H1 (cell line): Measurements from ENCODE around the gene NANOS3. TPM values are rescaled to one million over a fixed set of nuclear protein-coding genes. Genes with fewer than 3 reads are reported as not detected.

Source experiments
- CTCF ChIA-PET: fragments of 300-600 bp; sonication (Branson Sonifier 250); formaldehyde crosslinking; loops from one replicate; lab custom pipeline; 2021; ENCODE audit not compliant: partially characterized antibody; lab: Charles Lee
- POLR2A ChIA-PET: fragments of 300-600 bp; sonication (Branson Sonifier 250); formaldehyde crosslinking; loops from one replicate; lab custom pipeline; 2021; ENCODE audit warnings: inconsistent platforms; ENCODE audit not compliant: partially characterized antibody; lab: Charles Lee
- DNase-seq, 2 experiments: peaks; one replicate each; pipeline versions ENCODE4 v3.0.0 to v3.0.0-alpha.2; 2010 to 2022; ENCODE audit warnings: low spot score in 2 of 2, low read depth in 1 of 2, mixed read lengths in 1 of 2
- FAIRE-seq: peaks from 2 replicates; lab custom pipeline; 2011; peaks lifted over from hg19 to GRCh38; lab: Jason Lieb, UNC
- H2AFZ ChIP-seq: 2 replicates; pipeline ENCODE4 v1.8.1; 2012; ENCODE audit warnings: low read length, inconsistent platforms
- H2AK5ac ChIP-seq: 2 replicates; pipeline ENCODE4 v1.6.1; 2013; ENCODE audit warnings: low read depth, low read length
- H2BK120ac ChIP-seq: replicated peaks from 2 replicates; pipeline ENCODE3; 2013; ENCODE audit warnings: low read depth, low read length, inconsistent platforms
- H2BK12ac ChIP-seq: 2 replicates; pipeline ENCODE4 v1.6.1; 2013; ENCODE audit warnings: low read depth, low read length
- H2BK15ac ChIP-seq: 2 replicates; pipeline ENCODE4 v1.6.1; 2013; ENCODE audit warnings: low read length
- H2BK20ac ChIP-seq: 2 replicates; pipeline ENCODE4 v1.6.1; 2013; ENCODE audit warnings: low read length
- H2BK5ac ChIP-seq: 2 replicates; pipeline ENCODE4 v1.6.1; 2013; ENCODE audit warnings: low read depth, low read length
- H3K14ac ChIP-seq: 2 replicates; pipeline ENCODE4 v1.6.1; 2013; ENCODE audit warnings: inconsistent platforms; ENCODE audit not compliant: insufficient read length
- H3K18ac ChIP-seq: 2 replicates; pipeline ENCODE4 v1.6.1; 2013; ENCODE audit warnings: low read length; ENCODE audit errors: extremely low read depth
- H3K23ac ChIP-seq: 2 replicates; pipeline ENCODE4 v1.6.1; 2013; ENCODE audit warnings: inconsistent platforms; ENCODE audit not compliant: insufficient read length
- H3K23me2 ChIP-seq: 2 replicates; pipeline ENCODE4 v1.6.1; 2013; ENCODE audit warnings: low read depth, low read length
- H3K27ac ChIP-seq: 2 replicates; pipeline ENCODE4 v1.6.1; 2011; ENCODE audit warnings: low read depth, low read length, inconsistent platforms
- H3K27me3 ChIP-seq, 4 experiments: replicated peaks in 1 of 4; 1 replicate in 1 of 4; 2 replicates in 3 of 4; pipeline versions ENCODE4 v1.6.1 to v1.8.1; 2011 to 2013; ENCODE audit warnings: low read length in 3 of 4, mild to moderate bottlenecking in 3 of 4, inconsistent platforms in 2 of 4, mixed read lengths in 2 of 4, moderate library complexity in 1 of 4; ENCODE audit not compliant: control insufficient read depth in 3 of 4, insufficient read depth in 3 of 4; ENCODE audit errors: extremely low read depth in 1 of 4
- H3K36me3 ChIP-seq, 4 experiments: 2 replicates each; pipeline versions ENCODE4 v1.6.1 to v1.8.1; 2011 to 2013; ENCODE audit warnings: mild to moderate bottlenecking in 4 of 4, low read length in 3 of 4, moderate library complexity in 2 of 4, control low read depth in 1 of 4, inconsistent platforms in 1 of 4; ENCODE audit not compliant: insufficient read depth in 4 of 4, control insufficient read depth in 2 of 4
- H3K4ac ChIP-seq: replicated peaks from 2 replicates; pipeline ENCODE3; 2013; ENCODE audit warnings: low read length, low read depth, mixed read lengths, inconsistent platforms; ENCODE audit not compliant: insufficient read length
- H3K4me1 ChIP-seq, 4 experiments: replicated peaks in 1 of 4; 1 replicate in 1 of 4; 2 replicates in 3 of 4; pipeline versions ENCODE4 v1.6.1 to v1.8.1; 2011 to 2013; ENCODE audit warnings: low read length in 3 of 4, inconsistent platforms in 2 of 4, mixed read lengths in 1 of 4; ENCODE audit not compliant: insufficient read depth in 4 of 4, control insufficient read depth in 3 of 4
- H3K4me2 ChIP-seq, 2 experiments: 2 replicates each; pipeline versions ENCODE4 v1.6.1 to v1.8.1; 2011 to 2013; ENCODE audit warnings: low read depth in 2 of 2, low read length in 2 of 2, control low read depth in 1 of 2, inconsistent platforms in 1 of 2, mild to moderate bottlenecking in 1 of 2; ENCODE audit not compliant: insufficient read depth in 1 of 2
- H3K4me3 ChIP-seq, 4 experiments: fragments of 200-600, 300-600 bp in 1 of 4; sonication (generic), shearing (Covaris generic), sonication (Bioruptor Twin) in 1 of 4; 2 replicates each; pipeline versions ENCODE4 v1.5.1 to v1.8.1; 2011 to 2016; ENCODE audit warnings: low read length in 4 of 4, low read depth in 3 of 4, control low read depth in 2 of 4, inconsistent platforms in 2 of 4, mild to moderate bottlenecking in 2 of 4, mixed read lengths in 1 of 4, moderate library complexity in 1 of 4; ENCODE audit not compliant: insufficient read depth in 2 of 4; ENCODE audit errors: extremely low read depth in 1 of 4
- H3K56ac ChIP-seq: replicated peaks from 2 replicates; pipeline ENCODE3; 2013; ENCODE audit warnings: low read depth, mild to moderate bottlenecking, mixed read lengths, low read length, inconsistent platforms; ENCODE audit not compliant: insufficient read length
- H3K79me1 ChIP-seq: 2 replicates; pipeline ENCODE4 v1.6.1; 2013; ENCODE audit warnings: low read depth, low read length, control low read depth
- H3K79me2 ChIP-seq, 2 experiments: 2 replicates each; pipeline versions ENCODE4 v1.6.1 to v1.8.1; 2012 to 2013; ENCODE audit warnings: low read length in 2 of 2, mild to moderate bottlenecking in 2 of 2, inconsistent platforms in 1 of 2; ENCODE audit not compliant: insufficient read depth in 2 of 2, control insufficient read depth in 1 of 2
- H3K9ac ChIP-seq, 4 experiments: replicated peaks in 1 of 4; 1 replicate in 1 of 4; 2 replicates in 3 of 4; pipeline versions ENCODE4 v1.6.1 to v1.8.1; 2011 to 2013; ENCODE audit warnings: low read depth in 3 of 4, low read length in 3 of 4, control low read depth in 2 of 4, mild to moderate bottlenecking in 2 of 4, moderate library complexity in 2 of 4, inconsistent platforms in 1 of 4; ENCODE audit errors: extremely low read depth in 1 of 4
- H3K9me3 ChIP-seq, 2 experiments: 2 replicates each; pipeline versions ENCODE4 v1.6.1 to v1.8.1; 2012 to 2013; ENCODE audit warnings: mild to moderate bottlenecking in 2 of 2, moderate library complexity in 2 of 2, control low read depth in 1 of 2, inconsistent platforms in 1 of 2, low read depth in 1 of 2, low read length in 1 of 2, mixed read lengths in 1 of 2; ENCODE audit not compliant: insufficient read depth in 2 of 2
- H4K20me1 ChIP-seq, 2 experiments: replicated peaks in 1 of 2; 2 replicates each; pipeline versions ENCODE3 to v1.8.1; 2011 to 2013; ENCODE audit warnings: inconsistent platforms in 2 of 2, low read length in 2 of 2, mild to moderate bottlenecking in 1 of 2; ENCODE audit not compliant: insufficient read depth in 2 of 2, control insufficient read depth in 1 of 2
- H4K5ac ChIP-seq: 2 replicates; pipeline ENCODE4 v1.6.1; 2013; ENCODE audit warnings: low read length, low read depth, mixed read lengths, inconsistent platforms; ENCODE audit not compliant: insufficient read length
- H4K8ac ChIP-seq: 2 replicates; pipeline ENCODE4 v1.8.0; 2013; ENCODE audit warnings: mild to moderate bottlenecking, moderate library complexity, low read length, inconsistent platforms; ENCODE audit not compliant: insufficient read depth; ENCODE audit errors: extremely low read depth
- H4K91ac ChIP-seq: replicated peaks from 2 replicates; pipeline ENCODE3; 2013; ENCODE audit warnings: low read length, mixed read lengths, inconsistent platforms; ENCODE audit not compliant: insufficient read length
- BACH1 ChIP-seq: IDR thresholded peaks from 2 replicates; pipeline ENCODE4 v1.6.1; 2012; ENCODE audit warnings: low read length, improper control_type of control experiment
- HDAC6 ChIP-seq: IDR thresholded peaks from one replicate; pipeline ENCODE4 v1.7.1; 2012; ENCODE audit warnings: low read depth, mild to moderate bottlenecking, inconsistent platforms, low read length, moderate library complexity
- JUN ChIP-seq: IDR thresholded peaks from 2 replicates; pipeline ENCODE4 v1.6.1; 2011; ENCODE audit warnings: low read depth, mild to moderate bottlenecking, improper control_type of control experiment, low read length
- RBBP5 ChIP-seq: IDR thresholded peaks from 2 replicates; pipeline ENCODE4 v1.7.1; 2012; ENCODE audit warnings: low read depth, mild to moderate bottlenecking, inconsistent platforms, low read length, moderate library complexity, borderline replicate concordance
- SP1 ChIP-seq: IDR thresholded peaks from 2 replicates; pipeline ENCODE4 v1.6.1; 2011; ENCODE audit warnings: low read depth, low read length
- SP4 ChIP-seq: IDR thresholded peaks from 2 replicates; pipeline ENCODE4 v1.6.1; 2012; ENCODE audit warnings: low read length, inconsistent platforms
- SRF ChIP-seq: IDR thresholded peaks from 2 replicates; pipeline ENCODE4 v1.6.1; 2011; ENCODE audit warnings: mild to moderate bottlenecking, low read depth, low read length, moderate library complexity
- TBP ChIP-seq: IDR thresholded peaks from 2 replicates; pipeline ENCODE4 v1.6.1; 2011; ENCODE audit warnings: low read depth, low read length, improper control_type of control experiment
- USF2 ChIP-seq: IDR thresholded peaks from 2 replicates; pipeline ENCODE4 v1.6.1; 2011; ENCODE audit warnings: low read length, improper control_type of control experiment
- ZNF274 ChIP-seq: IDR thresholded peaks from 2 replicates; pipeline ENCODE4 v1.7.0; 2012; ENCODE audit warnings: low read length, borderline replicate concordance; ENCODE audit errors: extremely low read depth
- WGBS, 2 experiments: shearing (Covaris generic) in 1 of 2; methylation state at CpG; one replicate each; pipeline versions ENCODE4 v1.1.6 to v1.1.7; 2013 to 2015; ENCODE audit warnings: low lambda C conversion rate in 2 of 2, mixed read lengths in 2 of 2, inconsistent platforms in 1 of 2, low coverage in 1 of 2, missing lambda C conversion rate in 1 of 2; ENCODE audit not compliant: insufficient replicate concordance in 2 of 2, insufficient coverage in 1 of 2, insufficient read length in 1 of 2; ENCODE audit errors: extremely low coverage in 1 of 2, missing lambda C conversion rate in 1 of 2; 5-methylcytosine and 5-hydroxymethylcytosine counted together
- polyA plus RNA-seq, 7 experiments: library from polyadenylated mRNA; depleted of rRNA in 3 of 7; stranded (reverse) in 5 of 7; unstranded in 2 of 7; fragments of >200 nt in 5 of 7; fragments of 200-250 nt in 2 of 7; gene quantifications; 1 replicate in 5 of 7; 2 replicates in 1 of 7; 4 replicates in 1 of 7; pipeline versions ENCODE4 v1.2.1 to v1.2.3, GENCODE V29; 2011 to 2013; ENCODE audit warnings: missing spikeins in 2 of 7, mixed read lengths in 2 of 7
- total RNA-seq: library from RNA; stranded (reverse); fragmentation: NEBNext Ultra II Directional; extraction: Animal tissue kit (Norgen Biotek cat#: 25700); gene quantifications from 2 replicates; pipeline ENCODE4 v1.2.1, GENCODE V29; 2021

NANOS3 gene
- total and polyA plus RNA-seq, 2 of the 8 experiments (the other 6 are each of a cell fraction or from before 2014, with no cell fraction given): 0.62 TPM; not detected in 1

- ChIA-PET CTCF (interaction anchor here (1.0 to 1.4 kb wide), 2 partner anchors 49 to 160 kb away, joined by 3 to 5 read pairs; no protein-coding TSS in a partner anchor), POLR2A (no interaction called here)
- FAIRE-seq (no peak), DNase-seq (no peak)
- H4K5ac ChIP-seq: no peak overlapping the region
- no peak overlapping the region for H2BK120ac ChIP-seq
- H3K4me3 ChIP-seq: no peak overlapping the region
- no peak overlapping the region for H3K14ac ChIP-seq
- no peak overlapping the region for H2BK12ac ChIP-seq
- no peak overlapping the region for H3K23ac ChIP-seq
- no peaks in the 10 kb centered on the region for H3K79me1 ChIP-seq
- H3K18ac ChIP-seq: no peak overlapping the region
- H3K4me1 ChIP-seq: no peaks in the 10 kb centered on the region
- H4K91ac ChIP-seq: no peak overlapping the region
- no peak overlapping the region for H3K4ac ChIP-seq
- H4K8ac ChIP-seq: no peak overlapping the region
- H3K9me3 ChIP-seq: no peaks in the 10 kb centered on the region
- no peak overlapping the region for H3K27ac ChIP-seq
- no peaks in the 10 kb centered on the region for H3K79me2 ChIP-seq
- no peaks in the 10 kb centered on the region for H3K27me3 ChIP-seq
- WGBS, 2 experiments: 94% methylated on average over 13 of the region's 17 CpGs; no CpG with 5 or more reads in 1 of the 2 experiments
- H4K20me1 ChIP-seq: peaks cover 0 to 3% of the 10 kb centered on the region in 2 experiments
- no peak overlapping the region for H3K9ac ChIP-seq
- no peaks in the 10 kb centered on the region for H3K23me2 ChIP-seq
- H2AFZ ChIP-seq: no peak overlapping the region
- H3K4me2 ChIP-seq: no peak overlapping the region
- no peak overlapping the region for H2BK15ac ChIP-seq
- peaks cover 3 to 27% (median 14%) of the 10 kb centered on the region in 4 experiments; a peak in 7 of 8 replicates for H3K36me3 ChIP-seq
- H2BK5ac ChIP-seq: no peak overlapping the region
- no peak overlapping the region for H3K56ac ChIP-seq
- H2AK5ac ChIP-seq: no peak overlapping the region
- no peak overlapping the region for H2BK20ac ChIP-seq
- TF ChIP-seq BACH1 (no peak), ZNF274 (no peak), RBBP5 (no peak), TBP (no peak), HDAC6 (no peak), SP1 (no peak), SP4 (no peak), USF2 (no peak), SRF (no peak), JUN (no peak)
Observed at GRCh38 chr19:13913352-13913751, 36.4 kb downstream of the NANOS3 start.
